GM21529 (cell line): ENCODE measurements around the gene FOXO4.

Source experiments
- ATAC-seq: cut with Tn5 transposase; IDR thresholded peaks from one replicate; pipeline ENCODE4 v1.9.1; 2021; ENCODE audit not compliant: unreplicated experiment

FOXO4 gene

GRCh38 chrX:71131510-71131909, 35.9 kb downstream of the FOXO4 start:
- no peak for ATAC-seq

- no peak for ATAC-seq
Measured at GRCh38 chrX:71140440-71140839, 44.8 kb downstream of the FOXO4 start.

GRCh38 chrX:71143508-71143907, 47.9 kb downstream of the FOXO4 start:
- no peak for ATAC-seq

GRCh38 chrX:71144651-71145050, 49.0 kb downstream of the FOXO4 start, which contains the start of gene NLGN3:
Gene NLGN3 (plus strand): TSS chrX:71144841. CDS start chrX:71147750, 2,909 bp downstream.
- no peak for ATAC-seq

GRCh38 chrX:71147496-71148277, 52.0 kb downstream of the FOXO4 start:
- ATAC-seq, result no peak

GRCh38 chrX:71148278-71148663, 52.6 kb downstream of the FOXO4 start:
- no peak for ATAC-seq

GRCh38 chrX:71151366-71151765, 55.7 kb downstream of the FOXO4 start:
- no peak for ATAC-seq
